Neural progenitor cell (in vitro differentiated cells): Measurements from ENCODE around the gene DNMT3A.

ENCODE experiments used
- CTCF ChIP-seq: fragments of 200-600 bp; sonication (generic); IDR thresholded peaks from 2 replicates; pipeline ENCODE4 v1.5.1; 2017; ENCODE audit warnings: antibody characterized with exemption, mild to moderate bottlenecking
- EZH2 ChIP-seq: fragments of 200-600 bp; sonication (generic); IDR thresholded peaks from 2 replicates; pipeline ENCODE4 v1.6.1; 2017; ENCODE audit warnings: antibody characterized with exemption, mild to moderate bottlenecking, moderate library complexity
- EZH2phosphoT487 ChIP-seq: fragments of 200-600 bp; sonication (generic); IDR thresholded peaks from 2 replicates; pipeline ENCODE4 v1.6.1; 2017; ENCODE audit warnings: antibody characterized with exemption

GRCh38 chr2:25330273-25330672, 11.5 kb downstream of the DNMT3A start:
- TF ChIP-seq EZH2 (no peak), EZH2phosphoT487 (no peak), CTCF (no peak)
